Endothelial cell of umbilical vein (primary cell): ENCODE measurements around the gene MED23. TPM values are rescaled to one million over a fixed set of nuclear protein-coding genes. Genes with fewer than 3 reads are reported as not detected.

ENCODE experiments used
- BruUV-seq: library from RNA; stranded (reverse); fragments of 400-500 nt; replicated peaks from 2 replicates; lab custom pipeline; 2021; lab: Mats Ljungman, UMichigan
- CTCF ChIA-PET: fragments of 300-600, 350-600 bp; sonication (Branson Sonifier 250); formaldehyde crosslinking; loops from one replicate; lab custom pipeline; 2021; ENCODE audit warnings: antibody characterized with exemption, inconsistent platforms; lab: Charles Lee
- POLR2A ChIA-PET: fragments of 300-600, 350-600 bp; sonication (Branson Sonifier 250); formaldehyde crosslinking; loops from one replicate; lab custom pipeline; 2021; ENCODE audit warnings: antibody characterized with exemption, inconsistent platforms; lab: Charles Lee
- DNase-seq: peaks from one replicate; pipeline ENCODE4 v3.0.0-alpha.2; 2011; ENCODE audit warnings: low read depth, low spot score
- FAIRE-seq: peaks from 2 replicates; lab custom pipeline; 2011; peaks lifted over from hg19 to GRCh38; lab: Jason Lieb, UNC
- H2AFZ ChIP-seq: 2 replicates; pipeline ENCODE4 v1.6.0; 2012; ENCODE audit warnings: low read depth, low read length, control low read depth, inconsistent platforms
- H3K27ac ChIP-seq: 2 replicates; pipeline ENCODE4 v1.5.1; 2011; ENCODE audit warnings: low read depth, mild to moderate bottlenecking, control low read depth, low read length, moderate library complexity; ENCODE audit not compliant: insufficient read depth
- H3K27me3 ChIP-seq, 2 experiments: 2 replicates each; pipeline versions ENCODE4 v1.6.0 to v1.6.1; 2011; ENCODE audit warnings: low read length in 2 of 2, mixed read lengths in 1 of 2; ENCODE audit not compliant: control insufficient read depth in 2 of 2, insufficient read depth in 2 of 2
- H3K36me3 ChIP-seq, 2 experiments: 2 replicates in 1 of 2; 3 replicates in 1 of 2; pipeline ENCODE4 v1.5.1; 2011; ENCODE audit warnings: low read length in 2 of 2, mild to moderate bottlenecking in 1 of 2, moderate library complexity in 1 of 2; ENCODE audit not compliant: control insufficient read depth in 2 of 2, insufficient read depth in 2 of 2; ENCODE audit errors: extremely low read depth in 1 of 2
- H3K4me1 ChIP-seq: 3 replicates; pipeline ENCODE4 v1.5.1; 2011; ENCODE audit warnings: mild to moderate bottlenecking, low read length; ENCODE audit not compliant: control insufficient read depth, insufficient read depth; ENCODE audit errors: extremely low read depth
- H3K4me2 ChIP-seq: 2 replicates; pipeline ENCODE4 v1.6.1; 2011; ENCODE audit warnings: low read length, control low read depth, mixed read lengths; ENCODE audit not compliant: insufficient read depth
- H3K4me3 ChIP-seq, 3 experiments: fragments of 200-600 bp in 1 of 3; sonication (generic), shearing (Covaris generic) in 1 of 3; replicated peaks in 1 of 3; 2 replicates each; pipeline ENCODE4 v1.5.1; 2011 to 2016; ENCODE audit warnings: control low read depth in 3 of 3, low read length in 3 of 3, mild to moderate bottlenecking in 2 of 3, inconsistent platforms in 1 of 3, low read depth in 1 of 3, moderate library complexity in 1 of 3; ENCODE audit not compliant: insufficient read depth in 1 of 3
- H3K79me2 ChIP-seq: 2 replicates; pipeline ENCODE4 v1.6.0; 2012; ENCODE audit warnings: low read length, inconsistent platforms; ENCODE audit not compliant: control insufficient read depth, insufficient read depth
- H3K9ac ChIP-seq: replicated peaks from 2 replicates; pipeline ENCODE3; 2011; ENCODE audit warnings: low read length, control low read depth; ENCODE audit not compliant: insufficient read depth; ENCODE audit errors: extremely low read depth
- H3K9me1 ChIP-seq: replicated peaks from 3 replicates; pipeline ENCODE4 v1.6.0; 2011; ENCODE audit warnings: mild to moderate bottlenecking, low read length; ENCODE audit not compliant: control insufficient read depth, insufficient read depth; ENCODE audit errors: extremely low read depth
- H3K9me3 ChIP-seq: replicated peaks from 2 replicates; pipeline ENCODE4 v1.5.1; 2012; ENCODE audit warnings: low read length, inconsistent platforms; ENCODE audit not compliant: control insufficient read depth, insufficient read depth
- H4K20me1 ChIP-seq: replicated peaks from 2 replicates; pipeline ENCODE3; 2011; ENCODE audit warnings: mild to moderate bottlenecking, low read length; ENCODE audit not compliant: control insufficient read depth, insufficient read depth; ENCODE audit errors: extremely low read depth
- EZH2 ChIP-seq: IDR thresholded peaks from 2 replicates; pipeline ENCODE4 v1.6.1; 2012; ENCODE audit warnings: borderline replicate concordance, low read depth, mild to moderate bottlenecking, moderate library complexity, low read length, inconsistent platforms; ENCODE audit not compliant: severe bottlenecking
- FOS ChIP-seq: IDR thresholded peaks from 2 replicates; pipeline ENCODE4 v1.6.1; 2011; ENCODE audit warnings: mild to moderate bottlenecking, low read length, moderate library complexity, borderline replicate concordance; ENCODE audit not compliant: insufficient read depth
- GATA2 ChIP-seq: IDR thresholded peaks from 2 replicates; pipeline ENCODE4 v1.7.0; 2011; ENCODE audit warnings: low read depth, mild to moderate bottlenecking, moderate library complexity, mixed read lengths, low read length; ENCODE audit not compliant: insufficient read length, insufficient read depth
- JUN ChIP-seq: IDR thresholded peaks from 2 replicates; pipeline ENCODE4 v1.6.1; 2011; ENCODE audit warnings: borderline replicate concordance, low read depth; ENCODE audit not compliant: insufficient read length, insufficient read depth
- MYC ChIP-seq: IDR thresholded peaks from one replicate; pipeline ENCODE4 v1.6.1; 2011; ENCODE audit warnings: mild to moderate bottlenecking, low read depth, low read length
- POLR2A ChIP-seq: IDR thresholded peaks from 2 replicates; pipeline ENCODE4 v1.6.1; 2012; ENCODE audit warnings: low read depth, mild to moderate bottlenecking, control low read depth, low read length
- POLR2AphosphoS5 ChIP-seq: IDR thresholded peaks from 2 replicates; pipeline ENCODE4 v1.6.1; 2012; ENCODE audit warnings: low read depth, mild to moderate bottlenecking, control low read depth, low read length, moderate library complexity; ENCODE audit not compliant: insufficient read depth
- dilution Hi-C: fragments of 300-500 bp; cut with MboI; formaldehyde crosslinking; loops from one replicate; pipeline ENCODE4 v1.15.0; 2019; ENCODE audit warnings: low sequenced_read_pairs; ENCODE audit not compliant: extremely low pct_ligation_motif_present
- intact Hi-C: fragments of 100-400 bp; cut with micrococcal nuclease; formaldehyde crosslinking; loops from one replicate; pipeline ENCODE4 v1.10.0; 2022
- polyA plus RNA-seq, 4 experiments: library from polyadenylated mRNA; depleted of rRNA in 3 of 4; stranded (reverse) in 3 of 4; unstranded in 1 of 4; fragments of >200 nt; gene quantifications; 2 replicates each; pipeline versions ENCODE4 v1.2.1 to v1.2.3, GENCODE V29; 2011 to 2012; ENCODE audit warnings: missing spikeins in 1 of 4
- total RNA-seq: library from RNA; stranded (reverse); gene quantifications from 2 replicates; pipeline ENCODE4 v1.2.3, GENCODE V29; 2021
- TF ChIP-seq, protein P1 (sequence below), 2 donors: IDR thresholded peaks; 1 replicate in 1 of 2; 2 replicates in 1 of 2; pipeline ENCODE4 v1.5.1; 2011; ENCODE audit warnings: low read length in 2 of 2, mild to moderate bottlenecking in 2 of 2, moderate library complexity in 2 of 2, control low read depth in 1 of 2, inconsistent platforms in 1 of 2, low read depth in 1 of 2; ENCODE audit not compliant: insufficient read depth in 1 of 2; ENCODE audit errors: extremely low read depth in 1 of 2
- TF ChIP-seq, protein P2 (sequence below): IDR thresholded peaks from 2 replicates; pipeline ENCODE4 v1.6.1; 2011; ENCODE audit not compliant: insufficient read depth, insufficient read length

Gene MED23
- total and polyA plus RNA-seq, 2 donors (not counting 3 experiments of a cell fraction or from before 2014, with no cell fraction given), result 17.9 to 29.5 TPM

DNA sequence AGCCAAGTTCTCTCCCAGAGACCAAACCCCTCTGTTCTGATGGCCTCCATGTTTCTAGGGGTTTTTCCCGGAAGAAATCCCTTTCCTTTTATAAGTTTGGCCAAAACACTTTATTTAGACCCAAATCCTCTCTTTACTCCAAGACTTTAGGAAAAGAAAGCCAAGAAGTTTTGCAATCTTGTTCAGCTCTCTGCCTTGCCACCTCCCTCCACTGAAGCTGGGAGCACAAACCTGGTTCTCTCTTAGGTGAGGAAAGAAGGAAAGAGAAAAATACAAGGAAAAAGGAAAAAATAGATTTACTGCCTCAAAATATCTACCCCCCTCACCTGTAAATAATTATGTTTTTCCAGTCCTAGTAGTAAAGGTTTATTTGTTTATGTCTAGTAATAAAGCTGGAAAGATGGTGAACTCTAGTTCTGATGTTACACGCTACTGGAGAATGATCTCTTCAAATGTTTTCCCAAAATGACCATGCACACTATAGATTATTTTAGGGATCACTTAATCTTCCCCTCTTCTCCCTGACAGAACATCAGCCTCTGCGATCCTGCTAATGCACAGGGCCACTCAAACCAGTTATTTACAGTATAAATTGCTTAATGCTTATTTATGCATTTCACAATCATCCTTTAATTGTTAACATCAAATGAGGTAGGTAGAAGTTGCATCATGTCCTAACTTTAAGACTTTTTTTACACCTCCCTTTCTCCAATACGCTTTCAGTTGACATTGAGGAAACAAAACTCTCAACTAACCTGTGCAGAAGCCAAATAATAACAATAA lies 65.9 kb downstream of the MED23 start:
- intact Hi-C loops, result no loop called here
- dilution Hi-C loops, result no loop called here
- H3K4me1 ChIP-seq, result no peaks in the 10 kb centered on the region

More for the DNA sequence above, 65.9 kb downstream of the MED23 start:
- H3K9me3 ChIP-seq, result no peaks in the 10 kb centered on the region
- POLR2A ChIA-PET, result no interaction called here
- no peaks in the 10 kb centered on the region for H4K20me1 ChIP-seq
- no peaks in the 10 kb centered on the region for H3K79me2 ChIP-seq
- no peak for FAIRE-seq
- H3K27me3 ChIP-seq, result no peaks in the 10 kb centered on the region
- no peak overlapping the region for H3K4me3 ChIP-seq
- H3K4me2 ChIP-seq, result no peak overlapping the region
- BruUV-seq, result no TSS peak
- no peak for DNase-seq
- H3K27ac ChIP-seq, result no peak overlapping the region
- no peaks in the 10 kb centered on the region for H3K36me3 ChIP-seq
- H2AFZ ChIP-seq, result no peak overlapping the region
- no peaks in the 10 kb centered on the region for H3K9me1 ChIP-seq
- no peak overlapping the region for H3K9ac ChIP-seq
- TF ChIP-seq, protein P1, sequence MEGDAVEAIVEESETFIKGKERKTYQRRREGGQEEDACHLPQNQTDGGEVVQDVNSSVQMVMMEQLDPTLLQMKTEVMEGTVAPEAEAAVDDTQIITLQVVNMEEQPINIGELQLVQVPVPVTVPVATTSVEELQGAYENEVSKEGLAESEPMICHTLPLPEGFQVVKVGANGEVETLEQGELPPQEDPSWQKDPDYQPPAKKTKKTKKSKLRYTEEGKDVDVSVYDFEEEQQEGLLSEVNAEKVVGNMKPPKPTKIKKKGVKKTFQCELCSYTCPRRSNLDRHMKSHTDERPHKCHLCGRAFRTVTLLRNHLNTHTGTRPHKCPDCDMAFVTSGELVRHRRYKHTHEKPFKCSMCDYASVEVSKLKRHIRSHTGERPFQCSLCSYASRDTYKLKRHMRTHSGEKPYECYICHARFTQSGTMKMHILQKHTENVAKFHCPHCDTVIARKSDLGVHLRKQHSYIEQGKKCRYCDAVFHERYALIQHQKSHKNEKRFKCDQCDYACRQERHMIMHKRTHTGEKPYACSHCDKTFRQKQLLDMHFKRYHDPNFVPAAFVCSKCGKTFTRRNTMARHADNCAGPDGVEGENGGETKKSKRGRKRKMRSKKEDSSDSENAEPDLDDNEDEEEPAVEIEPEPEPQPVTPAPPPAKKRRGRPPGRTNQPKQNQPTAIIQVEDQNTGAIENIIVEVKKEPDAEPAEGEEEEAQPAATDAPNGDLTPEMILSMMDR (IDR thresholded peaks at IDR 0.05; ENCODE audit: extremely low read depth in 1 of 2, insufficient read depth in 1 of 2, low read depth in 1 of 2, low read length in 2 of 2), result no peak
- no peak for TF ChIP-seq JUN
- TF ChIP-seq POLR2AphosphoS5, result no peak
- TF ChIP-seq, protein P2, sequence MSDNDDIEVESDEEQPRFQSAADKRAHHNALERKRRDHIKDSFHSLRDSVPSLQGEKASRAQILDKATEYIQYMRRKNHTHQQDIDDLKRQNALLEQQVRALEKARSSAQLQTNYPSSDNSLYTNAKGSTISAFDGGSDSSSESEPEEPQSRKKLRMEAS, result no peak
- no peak for TF ChIP-seq POLR2A
- TF ChIP-seq EZH2, result no peak
- TF ChIP-seq GATA2, result no peak
- TF ChIP-seq FOS, result no peak
- no peak for TF ChIP-seq MYC
- CTCF ChIA-PET, result interaction anchor here (1.3 to 1.5 kb wide), 2 partner anchors 8 to 42 kb away, joined by 3 to 4 read pairs; no protein-coding TSS in a partner anchor
